Measurements from ENCODE around the gene CNDP2.

The CNDP2 gene

DNA sequence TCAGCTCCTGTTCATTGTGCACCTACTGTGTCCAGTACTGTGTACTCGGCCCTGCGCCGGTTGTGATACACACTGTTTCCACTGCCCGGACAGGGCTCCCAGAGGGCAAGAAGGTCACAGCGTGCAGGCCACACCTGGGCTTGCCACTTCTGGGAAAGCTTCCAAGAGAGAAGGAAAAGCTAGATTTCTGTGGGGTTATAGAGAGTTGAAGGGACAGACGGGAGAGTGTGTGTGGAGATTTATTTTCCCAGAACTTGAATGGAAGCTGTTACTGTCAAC is 34.4 kb downstream of the CNDP2 start:
- ChIA-PET CTCF (no interaction called here), POLR2A (no interaction called here)
- no peak for DNase-seq (ENCODE audit: extremely low spot score)
- no peak for TF ChIP-seq BHLHE40 (IDR thresholded peaks at IDR 0.05; ENCODE audit: borderline replicate concordance)
- TF ChIP-seq SUZ12 (IDR thresholded peaks at IDR 0.05) = no peak
- no peak for TF ChIP-seq NFRKB (IDR thresholded peaks at IDR 0.05)
- TF ChIP-seq SP1 (IDR thresholded peaks at IDR 0.05) = no peak
- TF ChIP-seq CTBP1 (IDR thresholded peaks at IDR 0.05; ENCODE audit: borderline replicate concordance) = no peak
- no peak for TF ChIP-seq TARDBP (IDR thresholded peaks at IDR 0.05)
- no peak for TF ChIP-seq HDGF (IDR thresholded peaks at IDR 0.05; ENCODE audit: borderline replicate concordance)
- no peak for TF ChIP-seq ELF4 (IDR thresholded peaks at IDR 0.05)
- TF ChIP-seq LEF1 (IDR thresholded peaks at IDR 0.05; ENCODE audit: borderline replicate concordance) = no peak
- TF ChIP-seq ARNT (IDR thresholded peaks at IDR 0.05) = no peak
- TF ChIP-seq L3MBTL2 (conservative IDR thresholded peaks at IDR 0.05) = no peak
- no peak for TF ChIP-seq ZNF384 (IDR thresholded peaks at IDR 0.05)
- TF ChIP-seq FOXM1 (IDR thresholded peaks at IDR 0.05; ENCODE audit: borderline replicate concordance) = no peak
- TF ChIP-seq FOXA1 (IDR thresholded peaks at IDR 0.05) = no peak
- no peak for TF ChIP-seq FOXK2 (IDR thresholded peaks at IDR 0.05)
- TF ChIP-seq, protein P1, sequence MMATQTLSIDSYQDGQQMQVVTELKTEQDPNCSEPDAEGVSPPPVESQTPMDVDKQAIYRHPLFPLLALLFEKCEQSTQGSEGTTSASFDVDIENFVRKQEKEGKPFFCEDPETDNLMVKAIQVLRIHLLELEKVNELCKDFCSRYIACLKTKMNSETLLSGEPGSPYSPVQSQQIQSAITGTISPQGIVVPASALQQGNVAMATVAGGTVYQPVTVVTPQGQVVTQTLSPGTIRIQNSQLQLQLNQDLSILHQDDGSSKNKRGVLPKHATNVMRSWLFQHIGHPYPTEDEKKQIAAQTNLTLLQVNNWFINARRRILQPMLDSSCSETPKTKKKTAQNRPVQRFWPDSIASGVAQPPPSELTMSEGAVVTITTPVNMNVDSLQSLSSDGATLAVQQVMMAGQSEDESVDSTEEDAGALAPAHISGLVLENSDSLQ (IDR thresholded peaks at IDR 0.05) = no peak

DNA sequence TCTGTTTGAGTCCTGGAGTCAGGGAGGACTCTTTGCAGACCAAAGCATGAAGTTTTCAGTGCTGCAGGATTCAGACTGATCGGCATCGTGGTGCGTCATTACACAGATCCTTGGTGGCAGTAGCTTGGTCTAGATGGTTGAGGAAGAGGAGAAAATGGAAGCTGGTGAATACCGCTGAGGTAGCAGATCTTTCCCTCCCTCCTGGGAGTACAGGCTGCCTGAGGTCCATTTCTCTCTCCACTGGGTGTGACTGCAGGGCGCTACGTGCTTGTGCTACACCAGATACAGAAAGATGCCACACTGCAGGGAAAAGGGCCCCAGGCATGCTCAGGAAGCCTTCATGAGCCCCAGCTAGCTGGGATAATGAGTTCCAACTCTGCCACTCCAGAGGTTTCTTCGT is 34.9 kb downstream of the CNDP2 start:
- DNase-seq (ENCODE audit: extremely low spot score) = no peak
- ChIA-PET POLR2A (no interaction called here), CTCF (no interaction called here)
- no peak for TF ChIP-seq SP1 (IDR thresholded peaks at IDR 0.05)
- no peak for TF ChIP-seq SUZ12 (IDR thresholded peaks at IDR 0.05)
- TF ChIP-seq L3MBTL2 (conservative IDR thresholded peaks at IDR 0.05) = no peak
- TF ChIP-seq, protein P1 (IDR thresholded peaks at IDR 0.05) = no peak
- no peak for TF ChIP-seq ARNT (IDR thresholded peaks at IDR 0.05)
- TF ChIP-seq FOXA1 (IDR thresholded peaks at IDR 0.05) = no peak
- no peak for TF ChIP-seq HDGF (IDR thresholded peaks at IDR 0.05; ENCODE audit: borderline replicate concordance)
- no peak for TF ChIP-seq TARDBP (IDR thresholded peaks at IDR 0.05)
- no peak for TF ChIP-seq LEF1 (IDR thresholded peaks at IDR 0.05; ENCODE audit: borderline replicate concordance)
- no peak for TF ChIP-seq FOXM1 (IDR thresholded peaks at IDR 0.05; ENCODE audit: borderline replicate concordance)

DNA sequence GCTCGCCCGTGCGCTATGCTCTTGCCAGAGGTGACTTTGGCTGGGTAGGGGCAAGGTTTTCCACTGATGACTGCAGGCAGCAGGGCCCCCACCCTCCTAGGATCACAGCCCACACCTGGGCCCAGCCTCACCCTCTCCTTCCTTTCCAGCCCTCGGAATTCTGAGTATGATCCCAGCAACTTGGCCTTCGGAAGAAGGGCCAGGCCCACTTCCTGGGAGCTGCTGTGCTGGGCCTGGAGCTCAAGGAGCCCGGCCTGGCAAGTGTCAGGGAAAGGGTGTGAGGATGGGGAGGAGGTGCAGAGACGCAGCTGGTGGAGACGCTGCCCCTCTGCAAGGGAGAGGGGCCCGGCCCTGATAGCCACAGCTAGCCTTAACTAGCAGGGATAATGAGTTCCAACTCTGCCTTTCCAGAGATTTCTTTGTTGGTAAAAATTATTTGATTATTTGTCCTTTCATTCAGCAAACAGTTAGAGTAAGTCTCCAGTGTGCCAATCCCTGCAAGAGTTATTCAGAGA is 36.4 kb downstream of the CNDP2 start:
- DNase-seq (ENCODE audit: extremely low spot score) = no peak
- ChIA-PET POLR2A (no interaction called here), CTCF (no interaction called here)
- no peak for TF ChIP-seq BHLHE40 (IDR thresholded peaks at IDR 0.05; ENCODE audit: borderline replicate concordance)
- no peak for TF ChIP-seq FOXM1 (IDR thresholded peaks at IDR 0.05; ENCODE audit: borderline replicate concordance)
- no peak for TF ChIP-seq TARDBP (IDR thresholded peaks at IDR 0.05)
- no peak for TF ChIP-seq ELF4 (IDR thresholded peaks at IDR 0.05)
- TF ChIP-seq HDGF (IDR thresholded peaks at IDR 0.05; ENCODE audit: borderline replicate concordance) = no peak
- no peak for TF ChIP-seq SUZ12 (IDR thresholded peaks at IDR 0.05)
- no peak for TF ChIP-seq CTBP1 (IDR thresholded peaks at IDR 0.05; ENCODE audit: borderline replicate concordance)
- TF ChIP-seq LEF1 (IDR thresholded peaks at IDR 0.05; ENCODE audit: borderline replicate concordance) = no peak
- no peak for TF ChIP-seq ZNF384 (IDR thresholded peaks at IDR 0.05)
- TF ChIP-seq, protein P1 (IDR thresholded peaks at IDR 0.05) = no peak
- TF ChIP-seq ARNT (IDR thresholded peaks at IDR 0.05) = no peak
- no peak for TF ChIP-seq L3MBTL2 (conservative IDR thresholded peaks at IDR 0.05)

DNA sequence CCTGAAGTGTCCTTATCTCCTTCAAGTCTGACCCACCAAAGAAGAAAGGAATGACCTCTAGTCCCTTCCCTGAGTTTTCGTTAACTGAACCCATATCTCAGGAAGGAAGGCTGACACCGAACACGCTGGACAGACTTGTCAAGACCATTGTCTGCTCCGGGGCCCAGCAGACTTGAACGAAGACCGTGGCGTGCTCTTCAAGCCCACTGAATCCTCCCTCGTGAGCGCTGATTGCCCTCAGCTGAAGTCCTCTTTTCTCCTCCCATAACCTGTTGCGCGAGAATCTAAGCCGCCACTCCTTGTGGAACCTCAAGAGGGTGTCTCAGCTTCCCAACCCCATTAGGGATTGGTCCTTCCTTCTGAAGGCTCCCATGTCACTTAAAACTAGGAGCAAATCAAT is 37.5 kb downstream of the CNDP2 start:
- POLR2A ChIA-PET = no interaction called here
- no peak for DNase-seq (ENCODE audit: extremely low spot score)
- CTCF ChIA-PET = interaction anchor here (0.6 kb wide), 1 partner anchor 19 kb away, joined by 3 read pairs; no protein-coding TSS in a partner anchor
- TF ChIP-seq FOXM1 (IDR thresholded peaks at IDR 0.05; ENCODE audit: borderline replicate concordance) (no peak), CTBP1 (IDR thresholded peaks at IDR 0.05; ENCODE audit: borderline replicate concordance) (no peak), ARNT (IDR thresholded peaks at IDR 0.05) (no peak), ZNF384 (IDR thresholded peaks at IDR 0.05) (no peak), LEF1 (IDR thresholded peaks at IDR 0.05; ENCODE audit: borderline replicate concordance) (no peak), HDGF (IDR thresholded peaks at IDR 0.05; ENCODE audit: borderline replicate concordance) (no peak), BHLHE40 (IDR thresholded peaks at IDR 0.05; ENCODE audit: borderline replicate concordance) (no peak), SP1 (IDR thresholded peaks at IDR 0.05) (no peak), FOXA1 (IDR thresholded peaks at IDR 0.05) (no peak), SUZ12 (IDR thresholded peaks at IDR 0.05) (no peak), L3MBTL2 (conservative IDR thresholded peaks at IDR 0.05) (no peak), FOXK2 (IDR thresholded peaks at IDR 0.05) (no peak), NFRKB (IDR thresholded peaks at IDR 0.05) (no peak), TARDBP (IDR thresholded peaks at IDR 0.05) (no peak), ELF4 (IDR thresholded peaks at IDR 0.05) (no peak)
- TF ChIP-seq, protein P1 (IDR thresholded peaks at IDR 0.05) = no peak

DNA sequence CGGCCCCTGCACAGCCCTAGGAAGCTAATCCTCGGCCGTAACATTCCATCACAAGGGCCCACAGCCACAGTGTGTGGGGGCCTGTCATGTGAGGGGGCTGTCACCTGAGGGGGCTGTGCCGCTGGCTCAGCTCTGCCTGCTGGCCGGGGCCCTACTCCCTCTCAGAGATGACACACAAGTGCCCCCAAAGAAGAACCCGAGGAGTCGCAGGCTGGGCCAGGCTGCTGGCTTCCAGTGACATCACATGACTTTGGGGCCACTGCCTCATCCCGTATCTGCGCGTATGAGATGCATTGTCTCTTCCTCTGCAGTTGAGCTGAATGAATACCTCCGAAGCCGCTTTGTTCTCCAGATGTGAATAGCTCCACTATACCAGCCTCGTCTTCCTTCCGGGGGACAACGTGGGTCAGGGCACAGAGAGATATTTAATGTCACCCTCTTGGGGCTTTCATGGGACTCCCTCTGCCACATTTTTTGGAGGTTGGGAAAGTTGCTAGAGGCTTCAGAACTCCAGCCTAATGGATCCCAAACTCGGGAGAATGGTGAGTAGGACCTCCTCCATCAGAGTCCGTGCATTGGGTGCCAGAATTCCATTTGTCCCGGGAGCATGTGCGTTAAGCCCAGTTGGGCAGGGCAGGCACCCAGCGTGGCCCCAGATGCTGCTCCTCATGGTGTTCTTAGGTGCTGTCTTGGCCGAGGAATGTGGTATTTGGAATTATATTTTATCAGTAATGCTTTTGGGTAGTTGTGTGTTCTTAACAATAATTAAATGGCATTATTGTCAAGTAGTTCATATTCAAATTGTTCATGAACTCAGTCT is 38.2 kb downstream of the CNDP2 start, which contains the start of gene CNDP1:
CNDP1 (plus strand) TSS at position 351 of the 820 bp plus-strand sequence; CDS start at position 519, 168 bp downstream.
- TF ChIP-seq L3MBTL2 (conservative IDR thresholded peaks at IDR 0.05) (no peak), ARNT (IDR thresholded peaks at IDR 0.05) (no peak), LEF1 (IDR thresholded peaks at IDR 0.05; ENCODE audit: borderline replicate concordance) (no peak), FOXK2 (IDR thresholded peaks at IDR 0.05) (no peak), FOXA1 (IDR thresholded peaks at IDR 0.05) (no peak), ELF4 (IDR thresholded peaks at IDR 0.05) (no peak), CTBP1 (IDR thresholded peaks at IDR 0.05; ENCODE audit: borderline replicate concordance) (no peak), NFRKB (IDR thresholded peaks at IDR 0.05) (no peak), TARDBP (IDR thresholded peaks at IDR 0.05) (no peak), FOXM1 (IDR thresholded peaks at IDR 0.05; ENCODE audit: borderline replicate concordance) (no peak)
- no peak for DNase-seq (ENCODE audit: extremely low spot score)
- CTCF ChIA-PET = interaction anchor here (0.6 kb wide), 1 partner anchor 19 kb away, joined by 3 read pairs; no protein-coding TSS in a partner anchor
- POLR2A ChIA-PET = no interaction called here
